ENCODE data around the gene TDG.

TDG gene

DNA sequence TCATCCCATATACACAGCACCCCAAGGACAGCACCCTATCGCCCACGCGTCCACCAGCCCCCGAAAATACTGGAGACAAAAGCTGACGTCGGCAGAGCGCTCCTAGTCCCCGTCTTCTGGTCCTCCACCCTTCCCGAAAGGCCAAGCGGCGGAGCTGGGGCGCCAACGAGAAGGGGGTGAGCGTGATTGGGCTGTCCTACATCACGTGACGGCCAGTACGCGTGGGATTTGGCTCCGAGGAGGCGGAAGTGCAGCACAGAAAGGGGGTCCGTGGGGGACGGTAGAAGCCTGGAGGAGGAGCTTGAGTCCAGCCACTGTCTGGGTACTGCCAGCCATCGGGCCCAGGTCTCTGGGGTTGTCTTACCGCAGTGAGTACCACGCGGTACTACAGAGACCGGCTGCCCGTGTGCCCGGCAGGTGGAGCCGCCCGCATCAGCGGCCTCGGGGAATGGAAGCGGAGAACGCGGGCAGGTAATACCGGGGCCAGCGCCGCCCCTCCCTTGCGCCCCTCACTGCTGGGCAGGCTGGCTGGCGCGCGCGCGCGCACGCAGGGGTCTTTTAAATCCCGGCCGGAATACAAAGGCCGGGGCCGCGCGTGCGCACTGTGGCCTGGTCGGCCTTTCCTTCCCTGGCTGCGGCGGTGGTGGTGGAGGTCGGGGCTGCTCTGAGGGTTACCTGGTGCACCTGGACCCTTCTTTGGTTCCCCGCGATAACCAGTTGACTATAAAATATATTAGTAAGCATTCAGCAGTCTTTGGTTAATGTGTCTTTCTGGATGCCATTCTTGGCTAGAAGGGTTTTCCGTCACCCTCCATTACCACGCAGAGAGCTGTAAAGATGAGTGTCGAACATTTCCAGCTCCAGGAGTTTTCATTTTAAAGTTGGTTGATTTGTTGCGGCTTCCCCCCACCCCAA is at the start of gene TDG:
Gene TDG, plus strand, starts transcription at position 283 of the 915 bp plus-strand sequence. Its CDS starts 166 bp downstream, at position 449.
- peak; percentile 90 for DNase-seq (ENCODE audit: low read depth, low spot score)
- H3K4me3 ChIP-seq (ENCODE audit: low read depth, low read length) = peak within 1 kb of the TSS; percentile 98
- CTCF ChIA-PET = interaction anchor here (0.9 to 2.8 kb wide), 6 partner anchors 9 to 143 kb away, joined by 3 to 13 read pairs (median 4); a partner anchor contains a TSS
- POLR2A ChIA-PET = interaction anchor here (0.5 to 2.0 kb wide), 13 partner anchors 8 to 491 kb away, joined by 3 to 44 read pairs (median 3); partner anchors contain the start of genes CHST11, HCFC2 and HSP90B1
- peak; percentile 0 for TF ChIP-seq CTCF (IDR thresholded peaks at IDR 0.05; ENCODE audit: insufficient read depth, low read length, missing control alignments)

GRCh38 chr12:103917873-103918272 is 47.8 kb upstream of the TDG start:
- H3K4me3 ChIP-seq (ENCODE audit: low read depth, low read length) = no peak overlapping the region
- POLR2A ChIA-PET = interaction anchor here (0.9 kb wide), 1 partner anchor 12 kb away, joined by 4 read pairs; no protein-coding TSS in a partner anchor
- TF ChIP-seq CTCF (IDR thresholded peaks at IDR 0.05; ENCODE audit: insufficient read depth, low read length, missing control alignments) = no peak
- CTCF ChIA-PET = no interaction called here
- DNase-seq (ENCODE audit: low read depth, low spot score) = no peak

- peak; percentile 36 for DNase-seq (ENCODE audit: low read depth, low spot score)
- no peak overlapping the region for H3K4me3 ChIP-seq (ENCODE audit: low read depth, low read length)
- no peak for TF ChIP-seq CTCF (IDR thresholded peaks at IDR 0.05; ENCODE audit: insufficient read depth, low read length, missing control alignments)
- POLR2A ChIA-PET = no interaction called here
- CTCF ChIA-PET = interaction anchor here (1.0 to 1.5 kb wide), 2 partner anchors 8 to 41 kb away, joined by 5 to 7 read pairs; no protein-coding TSS in a partner anchor
Measured at GRCh38 chr12:103924761-103925641, 40.7 kb upstream of the TDG start.

- CTCF ChIA-PET = interaction anchor here (1.5 to 2.5 kb wide), 2 partner anchors 44 to 58 kb away, joined by 4 to 8 read pairs; no protein-coding TSS in a partner anchor
- DNase-seq (ENCODE audit: low read depth, low spot score) = no peak
- TF ChIP-seq CTCF (IDR thresholded peaks at IDR 0.05; ENCODE audit: insufficient read depth, low read length, missing control alignments) = no peak
- POLR2A ChIA-PET = no interaction called here
- peak overlapping the region; percentile 70 for H3K4me3 ChIP-seq (ENCODE audit: low read depth, low read length)
Measured at GRCh38 chr12:103928682-103929045, 37.0 kb upstream of the TDG start.

GRCh38 chr12:103929046-103929783 is 36.5 kb upstream of the TDG start:
- no peak for DNase-seq (ENCODE audit: low read depth, low spot score)
- ChIA-PET CTCF (interaction anchor here (1.2 to 2.5 kb wide), 2 partner anchors 45 to 51 kb away, joined by 4 to 10 read pairs; no protein-coding TSS in a partner anchor), POLR2A (interaction anchor here (0.7 to 1.5 kb wide), 10 partner anchors 11 to 88 kb away, joined by 3 to 9 read pairs (median 4); partner anchors contain the start of genes NT5DC3 and TDG)
- peak overlapping the region; percentile 70 for H3K4me3 ChIP-seq (ENCODE audit: low read depth, low read length)
- TF ChIP-seq CTCF (IDR thresholded peaks at IDR 0.05; ENCODE audit: insufficient read depth, low read length, missing control alignments) = no peak
